ENCODE results near the gene SLC35F1. TPM values are rescaled to one million over a fixed set of nuclear protein-coding genes. Genes with fewer than 3 reads are reported as not detected.

SLC35F1 gene
- total and polyA plus RNA-seq, 2 donors (not counting 3 experiments of a cell fraction or from before 2014, with no cell fraction given): not detected

GRCh38 chr6:118288355-118289124, 381.5 kb downstream of the SLC35F1 start:
- Histone ChIP-seq H3K9me3 (replicated peaks; ENCODE audit: control insufficient read depth, insufficient read depth, low read length) (no peaks in the 10 kb centered on the region), H3K9me1 (replicated peaks; ENCODE audit: control insufficient read depth, extremely low read depth, insufficient read depth, low read length) (no peaks in the 10 kb centered on the region), H3K27me3 (ENCODE audit: control insufficient read depth in 2 of 2, insufficient read depth in 2 of 2, low read length in 2 of 2) (no peaks in the 10 kb centered on the region), H2AFZ (ENCODE audit: low read depth, low read length) (peak overlapping the region; percentile 47), H3K4me1 (ENCODE audit: control insufficient read depth, extremely low read depth, insufficient read depth, low read length) (peaks cover 13% of the 10 kb centered on the region), H3K36me3 (ENCODE audit: control insufficient read depth in 2 of 2, extremely low read depth in 1 of 2, insufficient read depth in 2 of 2, low read length in 2 of 2) (no peaks in the 10 kb centered on the region), H3K9ac (replicated peaks; ENCODE audit: extremely low read depth, insufficient read depth, low read length) (no peak overlapping the region), H3K4me3 (replicated peaks in 1 of 3; ENCODE audit: insufficient read depth in 1 of 3, low read depth in 1 of 3, low read length in 3 of 3) (no peak overlapping the region), H3K27ac (ENCODE audit: insufficient read depth, low read depth, low read length) (peak overlapping the region; percentile 34), H3K4me2 (ENCODE audit: insufficient read depth, low read length) (no peak overlapping the region), H4K20me1 (replicated peaks; ENCODE audit: control insufficient read depth, extremely low read depth, insufficient read depth, low read length) (no peaks in the 10 kb centered on the region), H3K79me2 (ENCODE audit: control insufficient read depth, insufficient read depth, low read length) (no peaks in the 10 kb centered on the region)
- dilution Hi-C loops (cut with MboI; ENCODE audit: extremely low pct_ligation_motif_present, low sequenced_read_pairs): no loop called here
- BruUV-seq (replicated peaks): no TSS peak
- peak; percentile 20 to 45 for TF ChIP-seq CTCF (IDR thresholded peaks at IDR 0.05; ENCODE audit: extremely low read depth in 1 of 2, insufficient read depth in 1 of 2, low read depth in 1 of 2, low read length in 2 of 2)
- TF ChIP-seq GATA2 (IDR thresholded peaks at IDR 0.05; ENCODE audit: insufficient read depth, insufficient read length, low read depth, low read length): peak; percentile 95
- TF ChIP-seq MAX (IDR thresholded peaks at IDR 0.05; ENCODE audit: insufficient read depth, insufficient read length): no peak
- TF ChIP-seq FOS (IDR thresholded peaks at IDR 0.05; ENCODE audit: borderline replicate concordance, insufficient read depth, low read length): peak; percentile 17
- CTCF ChIA-PET: interaction anchor here (0.6 to 1.8 kb wide), 8 partner anchors 199 to 330 kb away, joined by 3 to 8 read pairs (median 3); no protein-coding TSS in a partner anchor
- FAIRE-seq: peak; percentile 70
- POLR2A ChIA-PET: no interaction called here
- intact Hi-C loops (cut with micrococcal nuclease): loop anchor here (1.0 to 10.0 kb wide), 5 partner anchors 100 to 826 kb away; no protein-coding TSS in a partner anchor
- peak; percentile 60 for DNase-seq (ENCODE audit: low read depth, low spot score)

All from endothelial cell of umbilical vein (primary cell).